HepG2 (cell line): ENCODE results near the gene TIA1. TPM values are rescaled to one million over a fixed set of nuclear protein-coding genes. Genes with fewer than 3 reads are reported as not detected.

ENCODE experiments used
- ARID5B ChIP-seq: IDR thresholded peaks from 2 replicates; pipeline ENCODE4 v1.4.0; 2020; ENCODE audit warnings: mild to moderate bottlenecking, missing genetic modification reagents
- BHLHE40 ChIP-seq: IDR thresholded peaks from 2 replicates; pipeline ENCODE4 v1.6.1; 2011; ENCODE audit warnings: low read length, improper control_type of control experiment
- CEBPG ChIP-seq: IDR thresholded peaks from 2 replicates; pipeline ENCODE4 v1.6.1; 2016
- HMG20B ChIP-seq: conservative IDR thresholded peaks from 2 replicates; pipeline ENCODE4 v1.6.1; 2016; ENCODE audit warnings: missing genetic modification reagents, missing compliant biosample characterization
- MED13 ChIP-seq: sonication (generic); formaldehyde crosslinking; IDR thresholded peaks from 2 replicates; pipeline ENCODE4 v1.5.0; 2020; ENCODE audit warnings: missing genetic modification reagents
- ONECUT2 ChIP-seq: sonication (generic); formaldehyde crosslinking; IDR thresholded peaks from 2 replicates; pipeline ENCODE4 v1.4.0; 2020; ENCODE audit warnings: missing genetic modification reagents
- XBP1 ChIP-seq: sonication (generic); formaldehyde crosslinking; IDR thresholded peaks from 2 replicates; pipeline ENCODE4 v1.5.0; 2020; ENCODE audit warnings: missing genetic modification reagents
- ZFP37 ChIP-seq: sonication (generic); formaldehyde crosslinking; IDR thresholded peaks from 2 replicates; pipeline ENCODE4 v1.4.0; 2020; ENCODE audit warnings: missing genetic modification reagents, borderline replicate concordance
- ZHX1 ChIP-seq: sonication (generic); formaldehyde crosslinking; IDR thresholded peaks from 2 replicates; pipeline ENCODE4 v1.8.1; 2022; ENCODE audit warnings: low read depth, mild to moderate bottlenecking, missing genetic modification reagents
- ZNF431 ChIP-seq: sonication (generic); formaldehyde crosslinking; IDR thresholded peaks from 2 replicates; pipeline ENCODE4 v1.9.0; 2022; ENCODE audit warnings: missing genetic modification reagents, low read depth, mild to moderate bottlenecking, borderline replicate concordance
- ZNF510 ChIP-seq: sonication (generic); formaldehyde crosslinking; IDR thresholded peaks from 2 replicates; pipeline ENCODE4 v1.4.0; 2020; ENCODE audit warnings: low read depth, mild to moderate bottlenecking, missing genetic modification reagents
- ZNF564 ChIP-seq: sonication (generic); formaldehyde crosslinking; IDR thresholded peaks from 2 replicates; pipeline ENCODE4 v1.8.1; 2023; ENCODE audit warnings: mild to moderate bottlenecking, missing genetic modification reagents
- ZNF605 ChIP-seq: sonication (generic); formaldehyde crosslinking; IDR thresholded peaks from 2 replicates; pipeline ENCODE4 v1.8.0; 2022; ENCODE audit warnings: mild to moderate bottlenecking, missing genetic modification reagents
- ZNF737 ChIP-seq: sonication (generic); formaldehyde crosslinking; IDR thresholded peaks from 2 replicates; pipeline ENCODE4 v1.5.0; 2020; ENCODE audit warnings: missing genetic modification reagents, mild to moderate bottlenecking, borderline replicate concordance
- ZNF790 ChIP-seq: sonication (generic); formaldehyde crosslinking; IDR thresholded peaks from 2 replicates; pipeline ENCODE4 v1.8.0; 2022; ENCODE audit warnings: missing genetic modification reagents, mild to moderate bottlenecking, borderline replicate concordance
- ZNF792 ChIP-seq: IDR thresholded peaks from 2 replicates; pipeline ENCODE4 v1.6.1; 2016
- polyA plus RNA-seq, 8 experiments: library from polyadenylated mRNA; depleted of rRNA in 3 of 8; stranded (reverse) in 7 of 8; unstranded in 1 of 8; fragments of >200 nt; fragmentation: Illumina TruSeq in 4 of 8; extraction: Trizol in 4 of 8; gene quantifications; 2 replicates each; pipeline versions ENCODE4 v1.2.1 to v1.2.3, GENCODE V29; 2011 to 2016; ENCODE audit warnings: low read depth in 4 of 8, missing spikeins in 1 of 8, mixed read lengths in 1 of 8; ENCODE audit not compliant: insufficient read depth in 1 of 8
- total RNA-seq, 5 experiments: library from RNA; depleted of rRNA; stranded (reverse); fragments of >200 nt; fragmentation: Illumina TruSeq; extraction: Trizol; gene quantifications; 2 replicates each; pipeline ENCODE4 v1.2.3, GENCODE V29; 2016; ENCODE audit warnings: low read depth in 1 of 5
- TF ChIP-seq, protein P1 (sequence below): sonication (generic); formaldehyde crosslinking; IDR thresholded peaks from 2 replicates; pipeline ENCODE4 v1.5.0; 2020; ENCODE audit warnings: mild to moderate bottlenecking, missing genetic modification reagents, borderline replicate concordance
- TF ChIP-seq, protein P2 (sequence below): sonication (generic); formaldehyde crosslinking; IDR thresholded peaks from 2 replicates; pipeline ENCODE4 v1.5.1; 2020; ENCODE audit warnings: mild to moderate bottlenecking, moderate library complexity, missing genetic modification reagents

The TIA1 gene
- total and polyA plus RNA-seq, 2 of the 13 experiments (the other 11 are each of a cell fraction or from before 2014, with no cell fraction given) = 209 to 319 TPM

- TF ChIP-seq ARID5B (CRISPR knock-in tag) (peak; percentile 98), ZNF564 (CRISPR knock-in tag) (peak; percentile 44; the same call in 1 of the 2 replicates), ZNF737 (CRISPR knock-in tag) (peak; percentile 16; the same call in 1 of the 2 replicates), XBP1 (CRISPR knock-in tag) (peak; percentile 31; the same call in 1 of the 2 replicates), ZNF790 (CRISPR knock-in tag) (peak; percentile 52; the same call in 1 of the 2 replicates), ZNF605 (CRISPR knock-in tag) (0 out of 2 replicates have a peak, but pooled peaks have one; percentile 15), MED13 (CRISPR knock-in tag) (peak; percentile 43; the same call in 1 of the 2 replicates), CEBPG (CRISPR knock-in tag) (peak; percentile 90), ZHX1 (CRISPR knock-in tag) (peak; percentile 83), ONECUT2 (CRISPR knock-in tag) (peak; percentile 44), ZNF792 (peak; percentile 87), HMG20B (CRISPR knock-in tag) (peak; percentile 96), ZNF510 (CRISPR knock-in tag) (peak; percentile 86; the same call in 1 of the 2 replicates), ZNF431 (CRISPR knock-in tag) (0 out of 2 replicates have a peak, but pooled peaks have one; percentile 66), BHLHE40 (peak; percentile 99), ZFP37 (CRISPR knock-in tag) (0 out of 2 replicates have a peak, but pooled peaks have one; percentile 33)
- TF ChIP-seq, protein P1, sequence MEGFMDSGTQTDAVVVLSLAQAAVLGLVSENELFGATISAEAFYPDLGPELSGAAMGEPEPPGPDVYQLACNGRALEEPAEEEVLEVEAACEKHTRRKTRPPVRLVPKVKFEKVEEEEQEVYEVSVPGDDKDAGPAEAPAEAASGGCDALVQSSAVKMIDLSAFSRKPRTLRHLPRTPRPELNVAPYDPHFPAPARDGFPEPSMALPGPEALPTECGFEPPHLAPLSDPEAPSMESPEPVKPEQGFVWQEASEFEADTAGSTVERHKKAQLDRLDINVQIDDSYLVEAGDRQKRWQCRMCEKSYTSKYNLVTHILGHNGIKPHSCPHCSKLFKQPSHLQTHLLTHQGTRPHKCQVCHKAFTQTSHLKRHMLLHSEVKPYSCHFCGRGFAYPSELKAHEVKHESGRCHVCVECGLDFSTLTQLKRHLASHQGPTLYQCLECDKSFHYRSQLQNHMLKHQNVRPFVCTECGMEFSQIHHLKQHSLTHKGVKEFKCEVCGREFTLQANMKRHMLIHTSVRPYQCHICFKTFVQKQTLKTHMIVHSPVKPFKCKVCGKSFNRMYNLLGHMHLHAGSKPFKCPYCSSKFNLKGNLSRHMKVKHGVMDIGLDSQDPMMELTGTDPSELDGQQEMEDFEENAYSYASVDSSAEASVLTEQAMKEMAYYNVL (CRISPR knock-in tag) = peak; percentile 75; the same call in 1 of the 2 replicates
- TF ChIP-seq, protein P2, sequence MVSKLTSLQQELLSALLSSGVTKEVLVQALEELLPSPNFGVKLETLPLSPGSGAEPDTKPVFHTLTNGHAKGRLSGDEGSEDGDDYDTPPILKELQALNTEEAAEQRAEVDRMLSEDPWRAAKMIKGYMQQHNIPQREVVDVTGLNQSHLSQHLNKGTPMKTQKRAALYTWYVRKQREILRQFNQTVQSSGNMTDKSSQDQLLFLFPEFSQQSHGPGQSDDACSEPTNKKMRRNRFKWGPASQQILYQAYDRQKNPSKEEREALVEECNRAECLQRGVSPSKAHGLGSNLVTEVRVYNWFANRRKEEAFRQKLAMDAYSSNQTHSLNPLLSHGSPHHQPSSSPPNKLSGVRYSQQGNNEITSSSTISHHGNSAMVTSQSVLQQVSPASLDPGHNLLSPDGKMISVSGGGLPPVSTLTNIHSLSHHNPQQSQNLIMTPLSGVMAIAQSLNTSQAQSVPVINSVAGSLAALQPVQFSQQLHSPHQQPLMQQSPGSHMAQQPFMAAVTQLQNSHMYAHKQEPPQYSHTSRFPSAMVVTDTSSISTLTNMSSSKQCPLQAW (CRISPR knock-in tag) = peak; percentile 75
These were observed 21.2 kb upstream of the TIA1 start (continued) for GRCh38 chr2:70269422-70270302.
